ENCODE results near the gene TMC2. TPM values are rescaled to one million over a fixed set of nuclear protein-coding genes. Genes with fewer than 3 reads are reported as not detected.

The TMC2 gene
- total and polyA plus RNA-seq, 2 of the 8 experiments (the other 6 are each of a cell fraction or from before 2014, with no cell fraction given): not detected

- TF ChIP-seq SIX5 (IDR thresholded peaks at IDR 0.05; ENCODE audit: low read depth, low read length): no peak
- TF ChIP-seq CHD2 (IDR thresholded peaks at IDR 0.05; ENCODE audit: low read length): no peak
- TF ChIP-seq FOSL1 (IDR thresholded peaks at IDR 0.05; ENCODE audit: insufficient read depth, low read depth, low read length): no peak
- TF ChIP-seq TBP (IDR thresholded peaks at IDR 0.05; ENCODE audit: low read depth, low read length): peak; percentile 93
- TF ChIP-seq YY1 (IDR thresholded peaks at IDR 0.05; ENCODE audit: low read depth, low read length): peak; percentile 99
- peak; percentile 60; the same call in 1 of the 2 replicates for TF ChIP-seq MAX (IDR thresholded peaks at IDR 0.05)
- no peak for TF ChIP-seq EP300 (IDR thresholded peaks at IDR 0.05; ENCODE audit: borderline replicate concordance in 1 of 2, low read depth in 2 of 2, low read length in 2 of 2)
- TF ChIP-seq CEBPB (IDR thresholded peaks at IDR 0.05; ENCODE audit: low read depth, low read length): no peak
- no peak for TF ChIP-seq HDAC6 (IDR thresholded peaks at IDR 0.05; ENCODE audit: low read depth, low read length)
- peak; percentile 91 for TF ChIP-seq PHF8 (conservative IDR thresholded peaks at IDR 0.05; ENCODE audit: low read depth, low read length)
- TF ChIP-seq SUZ12 (IDR thresholded peaks at IDR 0.05; ENCODE audit: low read length): no peak
- TF ChIP-seq NRF1 (IDR thresholded peaks at IDR 0.05; ENCODE audit: low read depth, low read length): no peak
- TF ChIP-seq HDAC2 (IDR thresholded peaks at IDR 0.05; ENCODE audit: borderline replicate concordance in 1 of 2, low read depth in 2 of 2, low read length in 2 of 2): peak in 1 of 2 experiments; percentile 99; a peak in 2 of 4 replicates
These were observed 127.7 kb downstream of the TMC2 start, which contains the start of gene IDH3B (continued) for GRCh38 chr20:2663887-2664719.

Data from H1 (cell line).